ENCODE data around the gene ANKRD62.
"Not testable (repeated sequence)": the region's sequence is repeated elsewhere in the genome, so short reads cannot be mapped to it uniquely, and the experiment has no call there.

ANKRD62 gene

DNA sequence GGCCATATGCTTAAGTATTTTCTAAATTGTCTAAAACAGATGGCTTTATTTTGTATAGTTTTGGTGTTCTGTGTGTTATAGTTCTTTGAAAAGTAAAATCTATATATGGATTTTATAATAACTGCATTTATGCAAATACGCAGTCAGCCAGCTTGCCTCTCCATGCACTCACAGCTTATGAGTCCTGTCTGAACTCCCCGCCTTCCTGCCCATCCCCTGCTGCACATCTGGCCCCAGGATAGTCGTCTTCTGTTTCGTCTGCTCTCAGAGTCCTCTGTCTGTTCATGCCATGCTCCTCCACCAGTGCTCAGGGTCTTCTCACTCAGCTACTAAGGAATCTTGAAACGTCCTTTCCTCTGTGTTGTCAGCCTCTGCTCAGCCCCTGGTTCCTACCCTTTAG, 28.2 kb upstream of the ANKRD62 start:
- no peak for DNase-seq (ENCODE audit: low spot score)

DNA sequence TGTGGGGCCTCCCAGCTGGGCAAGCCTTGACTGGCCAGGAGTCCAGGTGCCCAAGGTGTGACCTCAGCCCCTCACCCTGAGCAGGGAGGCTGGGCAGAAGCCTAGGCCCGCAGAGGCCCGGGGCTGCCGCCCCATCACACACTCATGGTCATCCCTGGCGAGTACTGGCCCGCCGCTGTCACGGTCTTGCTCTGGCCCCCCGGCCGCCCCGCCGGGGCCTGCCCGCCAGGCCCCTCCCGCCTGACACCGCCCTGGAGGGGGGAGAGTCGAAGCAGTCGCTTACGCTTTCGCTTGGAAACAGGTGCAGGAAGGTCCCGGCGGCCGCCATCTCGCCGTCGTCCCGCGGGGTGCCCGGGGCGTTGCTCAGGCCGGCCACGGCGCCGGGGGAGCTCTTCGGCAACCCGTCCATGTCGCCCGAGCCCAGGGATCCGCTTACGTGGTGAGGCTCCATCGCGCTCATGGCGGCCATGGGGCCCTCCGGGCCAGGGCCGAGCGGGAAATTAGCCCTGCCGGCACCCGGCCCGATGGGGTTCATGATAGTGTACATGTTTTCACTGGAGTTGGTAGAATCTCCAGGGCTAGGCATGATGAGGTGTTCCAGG, 26.6 kb upstream of the ANKRD62 start:
- no peak for DNase-seq (ENCODE audit: low spot score)

DNA sequence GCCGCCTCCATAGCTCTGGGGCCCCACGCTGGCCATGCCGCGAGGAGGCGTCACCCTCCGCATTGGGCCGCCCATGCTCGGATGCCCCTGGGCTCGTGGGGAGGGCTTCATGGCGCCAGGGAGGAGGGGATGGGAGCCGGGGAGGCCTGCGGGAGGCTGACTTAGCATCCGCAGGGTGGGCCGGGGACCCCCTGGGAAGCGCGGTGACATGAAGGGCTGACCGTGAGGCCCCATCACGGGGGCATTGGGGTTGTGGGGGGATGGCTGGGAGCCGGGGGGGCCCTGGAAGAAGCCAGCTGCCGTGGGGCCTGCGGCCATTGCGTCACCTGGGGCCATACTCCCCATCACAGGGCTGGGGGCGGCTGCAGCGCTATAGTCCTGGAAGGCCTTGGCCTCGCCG, 26.0 kb upstream of the ANKRD62 start:
- no peak for DNase-seq (ENCODE audit: low spot score)

DNA sequence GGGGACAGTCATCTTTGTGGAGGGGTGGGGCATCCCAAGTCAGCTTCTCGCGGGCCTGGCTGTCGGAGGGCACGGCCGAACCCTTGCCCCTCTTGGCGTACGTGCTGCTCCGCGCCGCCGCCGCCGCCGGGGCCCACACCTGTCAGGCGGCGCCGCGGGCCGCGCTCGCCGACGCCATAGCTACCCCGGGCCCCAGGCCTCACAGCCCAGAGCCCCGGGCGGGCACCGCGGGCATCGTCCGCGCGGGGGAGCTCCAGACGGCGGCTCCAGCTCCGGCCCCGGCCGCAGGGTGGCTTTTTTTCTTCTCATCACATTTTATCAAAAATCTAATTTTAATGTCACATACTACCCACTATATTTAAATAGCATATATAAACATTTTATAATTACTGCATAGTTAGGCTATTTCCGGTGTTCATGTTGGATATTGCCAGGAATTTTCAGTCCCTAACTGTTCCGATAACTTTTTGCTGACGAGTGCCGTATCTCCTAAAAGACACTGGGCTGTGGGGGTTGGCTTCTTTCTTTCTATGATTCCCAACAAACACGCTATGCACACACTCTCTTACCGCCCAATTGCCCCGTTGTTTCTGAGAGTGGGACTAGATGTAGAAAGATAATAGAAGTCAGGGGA, 25.2 kb upstream of the ANKRD62 start:
- not testable (repeated sequence) for DNase-seq (ENCODE audit: low spot score)

DNA sequence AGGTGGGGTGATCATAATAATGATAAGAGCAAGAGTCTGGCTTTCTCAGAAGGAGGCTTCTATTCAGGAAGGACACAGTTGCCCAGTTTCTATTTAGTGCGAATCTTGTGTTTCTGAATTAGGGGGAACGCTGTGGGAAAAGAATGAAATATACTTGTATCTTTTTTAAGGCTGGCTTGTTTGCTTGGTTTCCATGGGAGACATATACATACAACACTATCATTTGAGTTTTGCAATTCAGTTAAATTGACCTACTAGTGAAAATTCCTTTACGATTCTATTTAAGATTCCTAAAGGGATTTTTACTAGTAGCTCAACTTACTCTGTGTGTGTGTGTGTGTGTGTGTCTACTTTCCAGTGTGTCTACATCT, 24.7 kb upstream of the ANKRD62 start:
- no peak for DNase-seq (ENCODE audit: low spot score)

DNA sequence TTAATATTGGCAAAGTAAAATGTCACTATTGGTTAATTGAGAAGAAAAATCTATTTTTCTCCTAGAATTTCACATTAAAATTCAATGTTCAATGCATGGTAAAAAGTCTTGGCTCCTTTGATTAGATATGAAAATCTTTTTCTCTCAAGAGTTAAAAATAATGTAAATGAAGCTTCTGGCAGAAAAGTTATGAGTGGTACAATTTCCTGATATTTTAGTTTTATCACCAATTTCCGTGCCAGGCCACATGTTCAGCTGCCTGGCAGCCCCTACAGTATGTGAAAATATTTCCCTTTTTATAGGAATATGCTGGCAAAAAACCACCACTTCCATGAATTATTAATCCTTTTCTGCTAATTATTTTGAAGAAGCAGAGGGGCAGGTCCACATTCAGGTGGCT, 22.6 kb upstream of the ANKRD62 start:
- not testable (repeated sequence) for DNase-seq (ENCODE audit: low spot score)

DNA sequence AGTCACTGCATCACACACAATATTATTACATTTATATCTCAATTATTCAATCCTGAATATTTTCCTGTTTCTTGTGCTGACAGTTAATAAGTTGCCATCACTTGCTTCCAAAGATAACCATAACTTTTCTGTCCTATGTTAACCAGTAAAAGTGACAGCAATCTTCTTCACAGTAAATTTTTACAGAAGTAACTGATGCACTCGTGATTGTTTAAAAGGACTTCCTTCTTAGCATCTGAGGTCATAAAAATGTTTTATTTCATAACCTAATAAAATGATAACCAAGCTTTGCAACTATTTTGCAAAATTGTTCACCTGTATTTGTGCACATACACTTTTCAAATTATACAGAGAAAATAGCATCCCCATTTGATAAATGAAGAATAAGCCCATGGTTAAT, 20.6 kb upstream of the ANKRD62 start:
- no peak for DNase-seq (ENCODE audit: low spot score)

DNA sequence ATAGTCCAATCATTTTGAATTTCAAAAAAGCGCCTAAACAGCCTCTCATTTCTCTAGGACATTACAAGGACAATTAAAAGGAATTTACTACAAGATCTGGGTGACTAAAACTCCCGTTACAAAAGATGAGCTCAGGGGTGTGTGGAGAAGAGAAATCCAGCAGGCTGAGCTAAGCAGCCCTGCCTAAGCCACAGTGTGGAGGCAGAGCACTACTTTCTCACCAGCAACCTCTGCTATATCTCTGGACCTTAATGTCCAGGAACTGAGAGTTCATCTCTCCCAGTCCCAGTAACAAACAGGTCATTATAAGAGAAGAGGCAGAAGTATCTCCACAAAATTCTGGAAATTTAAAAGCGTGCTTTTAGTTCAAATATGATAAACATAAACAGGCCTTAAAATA, 18.9 kb upstream of the ANKRD62 start:
- no peak for DNase-seq (ENCODE audit: low spot score)

DNA sequence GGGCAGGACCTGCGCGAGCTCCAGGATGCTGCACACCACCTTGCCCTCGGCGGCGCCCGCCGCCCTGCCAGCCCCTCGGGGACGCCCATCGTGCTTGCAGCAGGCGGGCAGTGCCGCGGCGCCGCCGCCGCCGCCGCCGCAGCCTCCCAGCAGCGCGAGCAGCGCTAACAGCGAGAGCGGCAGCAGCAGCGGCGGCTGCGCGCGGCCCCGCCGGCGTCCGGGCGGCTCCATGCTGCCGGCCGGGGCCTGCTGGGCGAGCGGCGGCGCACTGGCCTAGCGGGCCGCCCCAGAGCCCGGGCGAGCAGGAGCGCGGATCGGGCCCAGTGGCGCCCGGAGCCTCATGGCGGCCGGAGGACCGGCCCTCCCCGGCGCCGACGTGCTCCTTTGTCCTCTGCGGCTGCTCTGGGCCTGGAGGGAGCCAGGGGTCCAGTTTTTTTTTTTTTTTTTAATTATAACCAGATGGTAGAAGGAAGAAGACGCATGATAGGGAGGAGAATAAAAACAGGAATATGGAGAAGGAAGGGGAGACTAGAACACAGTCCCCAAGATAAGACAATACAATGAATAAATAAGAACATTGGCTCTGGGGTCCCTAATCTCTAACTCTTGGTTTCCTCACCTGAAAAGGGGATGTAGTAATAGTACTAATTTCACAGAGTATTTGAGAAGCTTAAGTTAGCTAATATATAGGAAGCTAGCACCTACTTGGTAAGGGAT, 17.1 kb upstream of the ANKRD62 start:
- no peak for DNase-seq (ENCODE audit: low spot score)

DNA sequence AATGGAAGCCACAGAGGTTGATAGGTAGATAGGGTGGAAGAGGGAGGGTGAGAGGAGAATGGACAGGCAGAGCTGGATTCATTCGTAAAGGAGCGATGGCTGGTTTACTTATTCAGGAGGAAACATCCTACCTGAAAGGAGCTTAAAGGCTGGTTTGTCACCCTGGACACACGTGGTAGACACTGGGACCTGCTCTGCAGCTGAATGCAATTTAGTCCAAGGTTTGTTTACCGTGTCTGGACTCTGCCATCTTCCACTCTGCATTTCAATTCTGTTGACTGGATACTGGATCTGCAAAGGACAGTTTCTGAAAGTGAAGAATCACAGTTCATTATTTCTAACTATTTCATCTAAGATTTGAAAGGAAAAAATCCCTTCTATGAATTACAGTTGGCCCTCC, 15.6 kb upstream of the ANKRD62 start:
- not testable (repeated sequence) for DNase-seq (ENCODE audit: low spot score)

DNA sequence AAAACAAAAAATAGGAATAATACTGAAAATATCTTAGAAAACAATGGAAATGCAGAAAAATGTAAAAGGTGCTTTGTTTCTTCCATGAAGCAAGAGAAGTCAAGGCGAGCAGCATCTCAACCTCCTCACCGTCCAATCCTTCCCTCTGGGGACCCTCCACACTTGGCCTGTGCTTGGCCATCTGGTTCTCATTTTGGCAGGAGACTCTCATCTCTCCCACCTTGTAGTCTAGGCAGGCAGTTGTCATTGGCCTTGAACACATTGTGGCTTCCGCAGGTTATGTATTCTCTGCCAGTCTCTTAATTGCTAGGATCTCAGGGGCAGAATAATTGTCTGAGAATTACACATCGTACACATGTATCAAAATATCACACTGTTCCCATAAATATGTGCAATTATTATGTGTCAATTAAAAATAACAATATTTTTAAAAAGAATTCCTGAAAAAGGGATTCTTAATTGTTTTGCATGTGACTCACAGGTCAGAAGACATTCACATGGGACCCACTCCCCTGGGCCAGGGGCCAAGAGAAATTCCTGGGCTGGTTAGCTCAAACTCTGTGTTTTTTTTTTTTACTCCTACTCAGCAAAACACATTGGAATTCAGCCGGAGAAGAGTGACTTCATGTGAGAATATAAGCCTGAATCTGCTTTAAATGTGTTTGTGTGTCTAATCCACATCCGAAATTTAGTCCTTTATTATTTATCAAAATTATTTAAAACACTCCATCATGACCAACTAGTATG, 14.0 kb upstream of the ANKRD62 start:
- no peak for DNase-seq (ENCODE audit: low spot score)

DNA sequence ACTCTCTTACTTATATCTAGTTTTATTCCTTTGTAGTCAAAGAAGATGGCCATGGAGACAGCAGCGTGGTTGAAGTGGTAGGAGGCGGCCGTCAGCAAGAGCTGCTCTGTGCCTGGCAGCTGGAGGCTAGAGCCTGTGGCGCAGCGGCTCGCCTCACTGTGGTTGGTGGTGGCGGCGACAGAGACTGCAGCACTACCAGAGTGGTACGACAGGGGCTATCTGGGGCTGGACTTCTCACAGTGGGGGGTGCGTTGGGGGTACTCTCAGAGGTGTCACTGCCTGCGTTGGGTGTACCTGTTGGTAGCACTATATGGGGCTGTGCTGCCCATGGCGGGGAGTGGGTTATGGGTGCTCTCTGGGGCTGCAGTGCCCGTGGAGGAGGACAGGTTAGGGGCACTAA, 8.5 kb upstream of the ANKRD62 start:
- DNase-seq (ENCODE audit: low spot score), result no peak

DNA sequence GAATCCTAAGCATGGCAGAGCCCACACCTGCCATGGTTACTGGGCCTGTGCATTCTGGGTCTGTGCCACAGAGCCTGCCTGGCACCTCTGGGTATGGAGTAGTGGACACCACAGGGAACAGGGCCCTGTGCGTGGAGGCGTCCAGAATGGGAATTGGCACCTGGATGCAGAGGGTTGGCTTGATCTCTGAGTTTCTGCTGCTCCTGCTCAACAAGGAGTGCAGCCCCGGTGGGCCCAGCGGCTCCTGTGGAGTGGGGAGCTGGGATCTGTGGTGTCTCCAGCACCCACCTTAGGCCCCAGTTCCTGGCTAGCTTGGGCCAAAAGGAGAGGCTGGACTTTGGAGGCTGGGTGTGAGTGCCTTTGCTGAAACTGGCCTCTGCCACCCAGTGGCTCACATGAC, 7.9 kb upstream of the ANKRD62 start:
- no peak for DNase-seq (ENCODE audit: low spot score)

DNA sequence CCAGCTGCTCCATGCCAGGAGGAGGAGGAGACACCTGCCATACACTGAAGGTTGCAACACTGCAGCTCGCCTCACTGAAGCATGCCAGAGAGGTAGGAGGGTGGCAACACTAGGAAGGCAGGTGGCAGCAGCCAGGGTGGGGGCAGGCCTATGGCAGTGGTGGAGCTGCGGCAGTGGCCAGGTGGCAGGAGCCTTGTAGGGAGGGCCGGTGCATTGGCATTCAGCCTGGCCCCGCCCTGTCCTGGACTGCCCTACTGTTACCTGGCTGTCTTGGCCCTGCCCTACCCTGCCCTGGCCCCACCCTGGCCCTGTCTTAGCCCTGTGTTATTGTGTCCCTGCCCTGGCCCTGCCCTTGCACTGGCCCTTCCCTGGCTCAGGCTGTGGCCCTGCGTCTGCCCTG, 7.4 kb upstream of the ANKRD62 start:
- no peak for DNase-seq (ENCODE audit: low spot score)

DNA sequence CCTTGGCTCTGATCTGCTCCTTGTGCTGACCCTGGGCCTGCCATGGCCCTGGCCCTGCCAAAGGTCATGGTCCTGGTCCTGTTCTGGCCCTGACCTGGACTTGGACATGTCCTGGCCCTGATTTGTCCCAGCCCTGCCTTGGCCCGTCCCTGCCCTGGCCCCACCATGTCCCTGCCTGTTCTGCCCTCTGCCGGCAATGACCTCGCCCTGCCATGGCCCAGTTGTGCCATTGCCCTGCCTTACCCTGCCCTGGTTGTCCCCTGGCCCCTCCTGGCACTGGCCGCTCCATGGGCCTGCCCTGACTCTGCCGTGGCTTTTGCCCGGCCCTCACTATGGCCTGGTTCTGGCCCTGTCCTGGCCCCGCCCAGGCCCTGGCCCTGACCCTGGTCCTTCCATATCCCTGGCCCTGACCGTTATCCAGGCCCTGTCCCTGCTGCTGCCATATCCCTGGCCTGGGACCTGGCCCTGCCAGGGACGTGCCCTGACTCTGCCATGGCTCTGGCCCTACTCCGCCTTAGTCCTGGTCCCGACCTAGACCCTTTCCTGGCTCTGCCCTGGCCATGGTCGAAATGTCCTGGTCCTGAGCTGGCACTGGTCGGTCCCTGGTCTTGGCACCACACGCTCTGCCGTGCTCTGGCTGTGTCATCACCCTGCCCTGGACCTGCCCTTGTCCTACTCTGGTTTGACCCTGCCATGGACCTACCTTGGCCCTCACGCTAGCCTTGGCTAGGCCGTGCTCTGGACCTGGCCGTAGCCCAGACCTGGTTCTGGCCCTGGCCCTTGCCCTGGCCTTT, 6.8 kb upstream of the ANKRD62 start:
- DNase-seq (ENCODE audit: low spot score), result no peak

DNA sequence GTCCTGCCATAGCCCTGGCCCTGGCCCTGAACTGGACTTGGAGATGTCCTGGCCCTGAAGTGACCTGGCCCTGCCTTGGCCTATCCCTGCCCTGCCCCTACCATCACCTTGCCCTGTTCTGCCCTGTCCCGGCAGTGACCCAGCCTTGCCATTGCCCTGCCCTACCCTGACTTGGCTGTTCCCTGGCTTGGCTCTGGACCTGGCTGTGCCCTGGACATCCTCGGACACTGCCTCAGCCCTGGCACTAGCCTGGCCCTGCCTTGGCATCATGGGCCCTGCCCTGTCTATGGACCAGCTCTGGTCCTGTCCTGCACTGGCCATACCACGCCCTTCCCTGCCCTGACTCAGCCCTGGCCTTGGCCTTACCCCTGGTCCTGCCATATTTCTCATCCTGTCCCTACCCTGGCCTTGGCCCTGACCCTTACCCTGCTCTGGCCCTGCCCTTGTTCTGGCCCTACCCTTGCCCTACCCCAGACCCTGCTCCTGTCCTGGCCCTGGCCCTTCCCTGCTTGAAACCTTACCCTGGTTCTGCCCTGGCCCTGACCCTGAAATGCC, 6.1 kb upstream of the ANKRD62 start:
- DNase-seq (ENCODE audit: low spot score), result no peak

DNA sequence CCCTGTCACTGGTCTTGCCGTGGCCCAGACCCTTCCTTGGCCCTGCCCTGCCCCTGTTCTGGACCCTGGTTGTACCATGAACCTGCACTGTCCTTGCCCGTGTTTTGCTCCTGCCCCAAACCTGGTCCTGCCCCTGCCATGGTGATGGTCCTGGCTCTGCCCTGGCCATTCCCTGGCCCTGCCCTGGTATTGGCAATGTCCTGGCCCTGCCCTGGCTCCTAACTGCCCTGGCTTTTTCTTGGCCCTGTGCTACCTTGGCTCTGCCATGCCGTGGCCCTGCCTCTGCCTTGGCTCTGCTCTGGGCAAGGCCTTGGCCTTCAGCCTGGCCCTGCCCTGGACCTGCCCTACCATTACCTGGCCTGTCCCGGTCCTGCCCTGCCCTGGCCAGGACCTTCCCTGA, 5.5 kb upstream of the ANKRD62 start:
- no peak for DNase-seq (ENCODE audit: low spot score)

DNA sequence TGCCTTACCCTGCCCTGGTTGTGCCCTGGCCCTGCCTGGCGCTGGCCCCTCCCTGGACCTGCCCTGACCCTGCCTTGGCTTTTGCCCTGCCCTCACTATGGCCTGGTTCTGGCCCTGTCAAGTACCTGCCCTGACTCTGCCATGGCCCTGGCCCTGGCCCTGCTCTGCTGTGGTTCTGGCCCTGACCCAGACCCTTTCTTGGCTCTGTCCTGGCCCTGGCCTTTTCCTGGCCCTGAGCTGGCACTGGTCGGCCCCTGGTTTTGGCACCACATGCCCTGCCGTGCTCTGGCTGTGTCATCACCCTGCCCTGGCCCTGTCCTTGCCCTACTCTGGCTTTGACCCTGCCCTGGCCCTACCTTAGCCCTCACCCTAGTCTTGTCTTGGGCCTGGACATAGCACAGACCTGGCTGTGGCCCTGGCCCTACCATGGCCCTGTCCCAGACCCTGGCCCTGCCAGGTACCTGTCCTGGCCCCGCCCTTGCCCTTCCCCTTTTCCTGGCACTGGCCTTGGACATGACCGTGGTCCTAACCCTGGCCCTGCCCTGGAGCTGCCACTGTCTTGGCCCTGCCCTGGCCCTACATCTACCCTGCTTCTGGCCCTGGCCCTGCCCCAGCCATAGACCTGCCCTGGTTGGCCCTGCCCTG, 4.8 kb upstream of the ANKRD62 start:
- no peak for DNase-seq (ENCODE audit: low spot score)

DNA sequence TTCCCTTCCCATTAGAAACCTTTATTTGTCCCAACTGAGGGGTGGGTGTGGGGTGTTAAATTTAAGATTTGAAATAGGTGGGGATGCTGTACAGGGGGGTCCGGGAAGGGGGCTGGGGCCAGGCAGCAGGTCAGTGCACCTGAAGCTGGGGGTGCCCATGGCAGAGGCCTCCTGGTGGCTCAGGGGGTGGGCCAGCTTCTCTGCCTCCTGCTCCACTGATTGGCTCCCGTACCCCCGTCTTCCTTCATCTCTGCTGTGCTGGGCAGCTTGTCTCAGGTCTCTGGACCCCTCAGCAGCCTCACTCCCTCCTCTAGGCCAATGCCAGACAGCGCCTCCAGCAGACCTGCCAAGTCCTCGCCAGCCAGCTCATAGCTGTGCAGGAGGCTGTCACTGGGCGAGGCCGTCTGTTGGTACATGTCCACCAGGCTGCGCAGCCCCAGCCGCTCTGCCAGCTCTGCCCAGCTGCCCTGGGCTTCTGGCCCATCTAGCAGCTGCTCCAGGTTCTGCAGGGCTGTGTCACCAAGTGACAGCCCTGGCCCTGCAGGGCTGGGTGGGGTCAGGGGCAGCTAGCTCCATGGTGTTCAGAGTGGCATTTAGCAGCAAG, 2.0 kb upstream of the ANKRD62 start:
- DNase-seq (ENCODE audit: low spot score), result no peak

DNA sequence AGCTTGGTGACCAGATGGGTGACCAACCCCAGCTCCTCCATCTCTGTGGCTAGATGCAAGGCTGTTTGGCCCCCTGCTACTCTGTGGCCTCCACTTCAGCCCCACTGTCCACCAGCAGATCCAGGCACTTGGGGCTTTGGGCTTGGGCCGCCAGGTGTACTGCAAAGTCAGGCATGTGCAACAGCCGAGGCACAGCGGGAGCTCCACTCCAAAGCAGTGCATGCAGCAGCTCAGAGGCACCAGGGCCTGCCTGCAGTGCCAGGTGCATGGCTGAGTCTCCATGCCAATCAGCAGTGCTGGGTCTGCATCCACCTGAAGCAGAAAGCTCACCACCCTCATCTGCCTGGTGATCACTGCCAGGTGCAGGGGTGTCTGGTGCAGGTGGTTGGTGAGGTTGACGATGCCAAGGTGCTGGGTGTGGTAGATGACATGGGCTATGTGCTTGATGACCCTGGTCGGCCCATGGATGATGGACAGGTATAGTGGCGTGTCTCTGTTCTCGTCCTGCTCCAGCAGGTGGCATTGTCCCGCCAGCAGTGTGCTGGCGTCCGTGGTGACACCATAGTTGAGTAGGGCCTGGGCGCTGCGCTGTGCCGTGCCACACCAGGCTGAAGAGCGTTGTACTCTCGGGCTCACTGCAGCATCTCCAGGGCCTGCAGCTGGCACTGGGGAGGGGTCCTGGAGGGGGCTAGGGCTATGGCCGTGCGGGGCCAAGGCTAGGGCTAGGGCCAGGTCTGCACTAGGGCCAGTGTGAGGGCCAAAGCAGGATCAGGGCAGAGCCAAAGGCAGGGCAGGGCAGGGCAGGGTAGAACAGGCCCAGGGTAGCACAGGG, 1.0 kb upstream of the ANKRD62 start:
- peak; percentile 12 for DNase-seq (ENCODE audit: low spot score)
